Measurements from ENCODE around the gene C17orf107. TPM values are rescaled to one million over a fixed set of nuclear protein-coding genes. Genes with fewer than 3 reads are reported as not detected.

The C17orf107 gene
- total RNA-seq, 2 experiments from 2014 or later: 28.9 to 30.5 TPM

DNA sequence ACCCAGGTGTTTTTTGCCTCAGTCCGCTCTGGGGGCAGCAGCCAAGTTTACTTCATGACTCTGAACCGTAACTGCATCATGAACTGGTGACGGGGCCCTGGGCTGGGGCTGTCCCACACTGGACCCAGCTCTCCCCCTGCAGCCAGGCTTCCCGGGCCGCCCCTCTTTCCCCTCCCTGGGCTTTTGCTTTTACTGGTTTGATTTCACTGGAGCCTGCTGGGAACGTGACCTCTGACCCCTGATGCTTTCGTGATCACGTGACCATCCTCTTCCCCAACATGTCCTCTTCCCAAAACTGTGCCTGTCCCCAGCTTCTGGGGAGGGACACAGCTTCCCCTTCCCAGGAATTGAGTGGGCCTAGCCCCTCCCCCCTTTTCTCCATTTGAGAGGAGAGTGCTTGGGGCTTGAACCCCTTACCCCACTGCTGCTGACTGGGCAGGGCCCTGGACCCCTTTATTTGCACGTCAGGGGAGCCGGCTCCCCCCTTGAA is 2.1 kb upstream of the C17orf107 start:
- H3K4me1 ChIP-seq (ENCODE audit: insufficient read depth, low read length): peaks cover 36% of the 10 kb centered on the region
- TF ChIP-seq, protein P1, sequence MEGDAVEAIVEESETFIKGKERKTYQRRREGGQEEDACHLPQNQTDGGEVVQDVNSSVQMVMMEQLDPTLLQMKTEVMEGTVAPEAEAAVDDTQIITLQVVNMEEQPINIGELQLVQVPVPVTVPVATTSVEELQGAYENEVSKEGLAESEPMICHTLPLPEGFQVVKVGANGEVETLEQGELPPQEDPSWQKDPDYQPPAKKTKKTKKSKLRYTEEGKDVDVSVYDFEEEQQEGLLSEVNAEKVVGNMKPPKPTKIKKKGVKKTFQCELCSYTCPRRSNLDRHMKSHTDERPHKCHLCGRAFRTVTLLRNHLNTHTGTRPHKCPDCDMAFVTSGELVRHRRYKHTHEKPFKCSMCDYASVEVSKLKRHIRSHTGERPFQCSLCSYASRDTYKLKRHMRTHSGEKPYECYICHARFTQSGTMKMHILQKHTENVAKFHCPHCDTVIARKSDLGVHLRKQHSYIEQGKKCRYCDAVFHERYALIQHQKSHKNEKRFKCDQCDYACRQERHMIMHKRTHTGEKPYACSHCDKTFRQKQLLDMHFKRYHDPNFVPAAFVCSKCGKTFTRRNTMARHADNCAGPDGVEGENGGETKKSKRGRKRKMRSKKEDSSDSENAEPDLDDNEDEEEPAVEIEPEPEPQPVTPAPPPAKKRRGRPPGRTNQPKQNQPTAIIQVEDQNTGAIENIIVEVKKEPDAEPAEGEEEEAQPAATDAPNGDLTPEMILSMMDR (IDR thresholded peaks at IDR 0.05): no peak
- H3K4me3 ChIP-seq (ENCODE audit: low read length): no peak overlapping the region
- Mint-ChIP-seq H3K9me3 (no peaks in the 10 kb centered on the region), H3K4me3 (no peak overlapping the region), H3K27me3 (peaks cover 10% of the 10 kb centered on the region), H3K27ac (no peak overlapping the region), H3K4me1 (ENCODE audit: low read depth) (peaks cover 22% of the 10 kb centered on the region), H3K36me3 (ENCODE audit: low read depth) (peaks cover 58% of the 10 kb centered on the region)
- no peaks in the 10 kb centered on the region for H3K27me3 ChIP-seq (ENCODE audit: control insufficient read depth in 1 of 2, insufficient read depth in 2 of 2, low read length in 2 of 2)
- intact Hi-C loops (cut with DNase I, micrococcal nuclease): no loop called here
- peaks cover 0 to 18% of the 10 kb centered on the region in 2 experiments for H3K9me3 ChIP-seq (ENCODE audit: control insufficient read depth in 1 of 2, insufficient read depth in 1 of 2, low read length in 2 of 2)
- DNase-seq (peak in 1 of 14 experiments; percentile 39), ATAC-seq (ENCODE audit: poor library complexity) (no peak)
- ChIA-PET CTCF (no interaction called here), POLR2A (no interaction called here)
- no peak overlapping the region for H3K27ac ChIP-seq (ENCODE audit: low read depth in 1 of 2, low read length in 2 of 2)
- H3K36me3 ChIP-seq (ENCODE audit: insufficient read depth, low read length): peaks cover 44% of the 10 kb centered on the region

DNA sequence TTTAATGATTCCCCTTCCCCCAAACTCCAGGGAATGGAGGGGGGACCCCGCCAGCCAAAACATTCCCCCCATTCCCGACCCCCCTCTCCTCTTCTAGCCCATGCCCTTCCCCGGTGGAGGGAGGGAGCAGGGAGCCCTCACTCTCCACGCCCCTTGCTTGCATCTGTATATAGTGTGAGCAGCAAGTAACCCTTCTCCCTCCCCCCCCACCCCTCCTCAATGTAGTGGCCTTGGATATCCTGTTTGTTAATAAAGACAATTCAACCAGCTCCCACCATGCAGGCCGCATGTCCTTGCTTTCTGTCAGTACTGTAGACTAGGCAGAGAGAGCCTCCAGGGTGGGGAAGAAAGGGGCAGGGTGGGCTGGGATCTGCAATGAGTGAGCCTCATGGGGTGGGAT is 1.6 kb upstream of the C17orf107 start:
- peaks cover 41% of the 10 kb centered on the region for H3K4me1 ChIP-seq (ENCODE audit: insufficient read depth, low read length)
- peaks cover 39% of the 10 kb centered on the region for H3K36me3 ChIP-seq (ENCODE audit: insufficient read depth, low read length)
- DNase-seq (peak in 1 of 14 experiments; percentile 33), ATAC-seq (ENCODE audit: poor library complexity) (no peak)
- CTCF ChIA-PET: no interaction called here
- TF ChIP-seq, protein P1 (IDR thresholded peaks at IDR 0.05): no peak
- Mint-ChIP-seq H3K27ac (no peak overlapping the region), H3K9me3 (no peaks in the 10 kb centered on the region), H3K36me3 (ENCODE audit: low read depth) (peaks cover 53% of the 10 kb centered on the region), H3K4me3 (peak overlapping the region; percentile 78), H3K27me3 (peaks cover 10% of the 10 kb centered on the region), H3K4me1 (ENCODE audit: low read depth) (peaks cover 27% of the 10 kb centered on the region)
- H3K9me3 ChIP-seq (ENCODE audit: control insufficient read depth in 1 of 2, insufficient read depth in 1 of 2, low read length in 2 of 2): peaks cover 0 to 18% of the 10 kb centered on the region in 2 experiments
- H3K27me3 ChIP-seq (ENCODE audit: control insufficient read depth in 1 of 2, insufficient read depth in 2 of 2, low read length in 2 of 2): no peaks in the 10 kb centered on the region
- no peak overlapping the region for H3K4me3 ChIP-seq (ENCODE audit: low read length)
- POLR2A ChIA-PET: no interaction called here
- H3K27ac ChIP-seq (ENCODE audit: low read depth in 1 of 2, low read length in 2 of 2): no peak overlapping the region
- intact Hi-C loops (cut with DNase I, micrococcal nuclease): no loop called here

DNA sequence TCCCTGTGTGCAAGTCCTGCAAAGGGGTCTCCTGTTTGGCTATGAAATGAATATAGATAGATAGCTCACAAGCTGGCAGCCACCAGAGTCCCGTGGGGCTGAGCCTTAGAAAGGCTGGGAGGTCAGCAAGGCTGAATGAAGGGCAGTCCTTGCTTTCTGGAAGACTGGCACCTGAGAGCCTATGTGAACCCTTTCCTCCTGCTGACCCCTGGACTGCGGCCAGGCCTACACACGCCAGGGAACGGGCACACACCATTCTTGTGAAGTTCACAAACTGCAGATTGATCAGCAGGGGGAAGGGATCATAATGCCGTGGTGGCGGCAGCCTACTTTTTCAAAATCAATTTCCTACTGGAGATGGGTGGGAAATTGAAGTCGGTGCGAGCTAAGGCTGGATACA is 985 bp upstream of the C17orf107 start:
- Mint-ChIP-seq H3K4me3 (peak overlapping the region; percentile 78), H3K4me1 (ENCODE audit: low read depth) (peaks cover 33% of the 10 kb centered on the region), H3K27ac (peak overlapping the region; percentile 70), H3K27me3 (peaks cover 10% of the 10 kb centered on the region), H3K36me3 (ENCODE audit: low read depth) (peaks cover 47% of the 10 kb centered on the region), H3K9me3 (no peaks in the 10 kb centered on the region)
- POLR2A ChIA-PET: interaction anchor here (1.0 to 5.9 kb wide), 7 partner anchors 42 to 195 kb away, joined by 3 to 54 read pairs (median 9); partner anchors contain the start of genes ARRB2, PELP1, PSMB6 and RNF167
- Histone ChIP-seq H3K9me3 (ENCODE audit: control insufficient read depth in 1 of 2, insufficient read depth in 1 of 2, low read length in 2 of 2) (peaks cover 0 to 18% of the 10 kb centered on the region in 2 experiments), H3K36me3 (ENCODE audit: insufficient read depth, low read length) (peaks cover 33% of the 10 kb centered on the region), H3K4me3 (ENCODE audit: low read length) (no peak overlapping the region), H3K27me3 (ENCODE audit: control insufficient read depth in 1 of 2, insufficient read depth in 2 of 2, low read length in 2 of 2) (no peaks in the 10 kb centered on the region), H3K27ac (ENCODE audit: low read depth in 1 of 2, low read length in 2 of 2) (no peak overlapping the region), H3K4me1 (ENCODE audit: insufficient read depth, low read length) (peaks cover 47% of the 10 kb centered on the region)
- CTCF ChIA-PET: interaction anchor here (1.4 to 2.1 kb wide), 3 partner anchors 10 to 188 kb away, joined by 6 to 11 read pairs (median 9); partner anchors contain the start of gene ARRB2
- DNase-seq: peak in 1 of 14 experiments; percentile 36
- no peak for ATAC-seq (ENCODE audit: poor library complexity)
- intact Hi-C loops (cut with DNase I, micrococcal nuclease): no loop called here
- TF ChIP-seq, protein P1 (IDR thresholded peaks at IDR 0.05): no peak
